ENCODE measurements around the gene BBX.

BBX gene

DNA sequence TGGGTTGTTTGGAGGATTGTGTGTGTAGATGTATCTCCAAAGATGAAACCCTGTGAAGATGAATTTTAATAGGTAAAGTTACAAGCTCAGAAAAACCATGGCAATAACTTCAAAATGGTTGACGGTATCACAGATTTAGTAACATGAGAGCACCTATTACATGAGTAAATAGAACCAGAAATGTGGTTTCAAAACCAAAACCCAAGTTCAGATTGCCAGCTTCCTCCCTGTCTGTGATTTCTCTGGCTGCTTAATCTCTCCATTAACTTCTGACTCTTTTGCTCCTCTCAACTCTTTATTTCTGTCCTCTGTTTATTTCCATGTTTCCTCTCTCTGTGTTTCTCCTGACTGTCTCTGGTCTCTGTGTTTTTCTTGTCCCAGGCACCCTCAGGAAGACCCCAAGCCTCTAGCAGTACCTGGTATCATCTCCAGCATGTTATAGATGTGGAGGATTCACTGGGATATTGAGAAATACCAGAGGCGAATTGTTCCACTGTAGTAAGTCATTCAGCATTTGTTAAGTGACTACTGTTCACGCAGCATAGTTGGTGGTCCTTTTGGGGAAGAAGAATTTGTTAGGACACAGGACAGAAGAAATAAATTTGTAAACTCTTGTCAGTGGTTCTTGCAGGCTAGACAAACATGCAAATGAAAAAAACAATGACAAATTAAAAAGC, 138.8 kb downstream of the BBX start:
- DNase-seq: no peak

DNA sequence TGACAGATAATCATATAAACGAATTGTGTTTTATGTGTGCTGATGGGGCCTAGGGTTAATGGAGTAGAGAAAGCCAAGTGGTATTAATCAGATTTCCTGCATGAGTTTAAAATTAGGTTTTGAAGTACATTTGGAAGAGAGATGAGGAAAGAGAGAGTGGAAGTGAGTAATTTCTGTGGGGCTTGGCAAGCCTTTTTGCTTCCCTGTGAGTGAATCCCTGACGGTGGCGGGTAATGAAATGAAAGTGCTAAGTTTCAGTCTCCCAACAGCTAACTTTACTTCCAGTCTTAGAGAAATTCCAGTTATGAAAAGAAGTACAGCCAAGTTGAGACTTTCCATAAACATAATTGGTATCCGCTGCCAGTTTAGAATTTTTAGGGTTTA, 139.4 kb downstream of the BBX start:
- no peak for DNase-seq

- no peak for DNase-seq
Measured at GRCh38 chr3:107662586-107662985, 139.8 kb downstream of the BBX start.

- no peak for DNase-seq
Measured at GRCh38 chr3:107663266-107663665, 140.5 kb downstream of the BBX start.

DNA sequence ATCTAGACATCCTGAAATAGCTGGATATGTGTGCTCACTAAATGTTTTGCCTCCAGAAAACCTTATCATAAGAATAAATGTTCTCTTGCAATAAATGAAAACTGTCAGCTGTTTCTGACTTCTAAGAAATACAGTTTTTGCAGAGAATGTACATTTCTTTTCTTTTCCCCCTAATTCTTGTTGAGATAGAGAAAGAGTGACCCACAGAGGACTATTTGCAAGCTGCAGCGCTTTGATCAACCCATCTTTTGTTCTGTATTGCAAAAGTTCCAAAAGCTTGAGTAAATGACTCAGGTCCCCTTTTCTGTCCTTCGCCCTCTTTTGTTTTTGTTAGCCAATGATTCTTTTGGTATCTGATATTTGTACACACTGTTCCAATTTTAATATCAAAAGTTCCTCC, 141.9 kb downstream of the BBX start:
- no peak for DNase-seq

- no peak for DNase-seq
Measured at GRCh38 chr3:107665351-107665750, 142.6 kb downstream of the BBX start.

- DNase-seq: no peak
Measured at GRCh38 chr3:107666853-107667252, 144.1 kb downstream of the BBX start.

- DNase-seq: no peak
Measured at GRCh38 chr3:107668416-107668815, 145.7 kb downstream of the BBX start.

GRCh38 chr3:107668963-107669362, 146.2 kb downstream of the BBX start:
- no peak for DNase-seq

DNA sequence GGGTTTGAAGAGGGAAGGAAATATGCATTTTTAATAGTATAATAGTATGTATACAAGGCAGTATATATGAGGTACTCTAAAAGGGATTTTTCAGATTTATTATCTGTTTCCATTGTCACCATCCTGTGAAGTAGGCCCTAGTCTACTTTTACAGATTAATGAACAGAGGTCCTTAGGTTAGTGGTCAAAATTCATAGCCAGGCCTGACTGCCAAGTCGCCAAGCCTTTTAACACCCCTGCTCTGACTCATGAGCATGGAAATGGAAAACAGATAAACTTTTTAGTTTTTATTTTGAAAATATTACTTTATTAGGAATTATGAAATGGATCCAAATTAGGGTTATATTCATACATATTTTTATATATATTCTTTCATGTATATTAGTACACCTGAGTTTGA, 146.9 kb downstream of the BBX start:
- no peak for DNase-seq

DNA sequence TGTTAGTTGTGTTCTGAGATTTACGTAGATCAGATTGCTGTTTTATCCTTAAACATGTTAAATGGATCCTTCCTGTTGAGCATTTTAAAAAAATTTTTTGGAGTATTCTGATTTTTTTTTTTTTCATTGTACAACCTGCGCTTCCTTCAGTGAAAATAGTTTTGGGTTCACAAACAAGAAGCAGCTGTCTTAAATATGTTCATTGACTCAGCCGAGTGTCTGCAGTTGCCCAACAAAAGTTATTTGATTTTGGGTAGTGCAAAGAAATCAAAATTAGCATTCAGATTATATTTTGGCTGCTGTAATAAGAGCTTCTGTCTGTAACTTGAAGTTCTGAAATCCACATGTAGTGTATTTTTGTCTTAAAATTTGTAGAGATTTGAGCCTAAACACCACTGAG, 148.2 kb downstream of the BBX start:
- no peak for DNase-seq

DNA sequence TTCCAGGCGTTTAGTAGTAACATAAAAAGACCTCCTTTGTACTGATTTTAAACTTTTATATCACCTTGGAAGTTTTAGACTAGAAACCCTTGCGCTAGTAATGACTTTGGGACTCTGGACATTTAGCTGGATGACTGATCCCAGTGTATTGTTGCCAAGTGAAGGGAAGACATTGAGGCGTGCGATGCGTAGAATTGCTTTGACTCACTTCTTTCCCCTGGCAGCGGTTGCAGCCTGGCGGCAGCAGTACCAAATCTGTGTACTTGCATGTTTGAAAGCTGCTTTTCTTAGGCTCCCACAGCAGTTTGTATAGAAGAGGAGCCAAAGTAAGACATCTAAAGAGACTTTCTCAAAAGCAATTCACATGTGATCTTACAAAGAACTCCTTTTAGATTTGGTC, 151.6 kb downstream of the BBX start:
- DNase-seq: no peak

- DNase-seq: no peak
Measured at GRCh38 chr3:107675233-107675900, 152.6 kb downstream of the BBX start.

DNA sequence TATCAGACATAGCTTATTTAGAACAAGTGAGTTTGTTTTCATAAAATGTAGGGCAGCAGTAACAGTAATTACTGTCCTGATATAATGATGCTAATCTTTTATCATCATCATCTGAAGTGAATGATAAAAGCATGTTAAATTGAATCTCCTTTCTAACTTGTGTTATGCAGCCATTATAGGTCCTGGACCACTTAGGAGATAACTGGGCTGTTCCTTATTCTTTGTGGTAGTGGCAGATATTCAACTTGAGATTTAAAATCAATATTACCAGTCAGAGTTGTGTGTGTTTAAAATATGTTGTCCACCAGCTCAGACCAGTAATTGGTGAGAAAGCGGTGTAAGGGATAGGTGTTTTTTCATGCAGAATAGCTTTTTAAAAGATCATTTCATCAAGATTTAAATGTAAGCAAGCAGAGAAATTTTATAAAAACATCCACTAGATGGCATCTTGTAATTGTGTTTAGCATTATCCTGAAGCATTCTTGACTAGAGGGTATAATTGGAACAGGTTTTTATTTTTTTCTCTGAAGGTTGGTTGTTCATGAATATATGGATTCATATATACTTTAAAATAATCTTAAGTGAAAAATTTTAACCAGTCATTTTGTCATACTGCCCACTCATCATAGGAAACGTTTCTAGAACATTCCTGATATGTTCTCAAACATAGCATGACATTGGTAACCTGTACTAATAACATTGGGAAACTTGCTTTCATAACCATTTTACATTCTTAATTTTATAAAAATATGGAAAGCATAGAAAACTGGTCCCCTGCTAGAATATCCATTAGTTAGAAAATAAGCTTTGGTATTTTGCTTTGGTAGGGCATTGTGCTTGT, 153.9 kb downstream of the BBX start:
- DNase-seq: peak in 1 of 2 donors; percentile 49

GRCh38 chr3:107679921-107680320, 157.2 kb downstream of the BBX start:
- no peak for DNase-seq

GRCh38 chr3:107680698-107681097, 157.9 kb downstream of the BBX start:
- DNase-seq: no peak

GRCh38 chr3:107681396-107681795, 158.6 kb downstream of the BBX start:
- no peak for DNase-seq

- DNase-seq: no peak
Measured at GRCh38 chr3:107682580-107682979, 159.8 kb downstream of the BBX start.

- no peak for DNase-seq
Measured at GRCh38 chr3:107683447-107683846, 160.7 kb downstream of the BBX start.

DNA sequence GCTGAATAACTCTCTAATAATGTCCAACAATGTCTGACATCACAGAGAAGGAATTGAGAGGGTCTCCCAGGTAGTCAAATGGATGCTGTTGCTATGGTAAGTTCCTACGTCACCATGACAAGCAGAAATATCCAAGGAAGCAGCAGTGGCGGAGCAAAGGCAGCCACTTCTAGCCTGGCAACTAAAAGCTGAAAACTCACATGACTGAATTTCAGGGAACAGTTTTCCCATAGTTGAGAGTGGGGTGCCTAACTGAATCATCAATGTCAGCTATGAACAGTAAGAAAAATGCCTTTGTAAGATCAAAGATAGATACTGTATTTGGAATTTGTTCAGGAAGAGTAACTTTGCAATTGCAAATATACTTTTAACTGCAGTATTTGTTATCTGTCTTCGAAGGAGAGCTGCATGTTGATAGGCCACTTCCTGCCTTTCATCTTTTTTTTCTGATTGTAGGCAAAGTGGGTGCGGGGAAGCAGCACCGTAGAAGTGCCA, 161.7 kb downstream of the BBX start:
- DNase-seq: peak in 1 of 2 donors; percentile 28

GRCh38 chr3:107685383-107685782, 162.6 kb downstream of the BBX start:
- no peak for DNase-seq

- DNase-seq: no peak
Measured at GRCh38 chr3:107687056-107687581, 164.4 kb downstream of the BBX start.

GRCh38 chr3:107689355-107689754, 166.6 kb downstream of the BBX start:
- no peak for DNase-seq

Data from CD4-positive, alpha-beta T cell treated with Interleukin-4 for 1 hour (primary cell).